BLaER1 (cell line): Measurements from ENCODE around the gene IFITM1.
"Not testable (repeated sequence)": the region's sequence is repeated elsewhere in the genome, so short reads cannot be mapped to it uniquely, and the experiment has no call there.

Source experiments
- H3K27ac ChIP-seq: shearing (Covaris generic); formaldehyde crosslinking; 2 replicates; pipeline ENCODE4 v1.8.1; 2022
- H3K27me3 ChIP-seq: shearing (Covaris generic); formaldehyde crosslinking; 2 replicates; pipeline ENCODE4 v1.8.1; 2022
- H3K36me3 ChIP-seq: shearing (Covaris generic); formaldehyde crosslinking; 2 replicates; pipeline ENCODE4 v1.8.1; 2022
- H3K4me1 ChIP-seq: shearing (Covaris generic); formaldehyde crosslinking; 2 replicates; pipeline ENCODE4 v1.8.1; 2022
- H3K4me2 ChIP-seq: shearing (Covaris generic); formaldehyde crosslinking; 2 replicates; pipeline ENCODE4 v1.8.1; 2022
- H3K4me3 ChIP-seq: shearing (Covaris generic); formaldehyde crosslinking; 2 replicates; pipeline ENCODE4 v1.8.1; 2022
- H3K9ac ChIP-seq: shearing (Covaris generic); formaldehyde crosslinking; 2 replicates; pipeline ENCODE4 v1.8.1; 2022
- H3K9me3 ChIP-seq: shearing (Covaris generic); formaldehyde crosslinking; 2 replicates; pipeline ENCODE4 v1.8.1; 2022
- H4K20me1 ChIP-seq: shearing (Covaris generic); formaldehyde crosslinking; 2 replicates; pipeline ENCODE4 v1.8.1; 2022
- Cebpa-rat ChIP-seq: shearing (Covaris generic); IDR thresholded peaks from 2 replicates; pipeline ENCODE4 v1.8.1; 2022

The IFITM1 gene

GRCh38 chr11:311013-311748 is 2.7 kb upstream of the IFITM1 start:
- H3K27me3 ChIP-seq, H3K27ac ChIP-seq, H4K20me1 ChIP-seq, H3K9ac ChIP-seq, H3K36me3 ChIP-seq, H3K9me3 ChIP-seq: not testable (repeated sequence)
- Histone ChIP-seq H3K4me1 (peaks cover 73% of the 10 kb centered on the region), H3K4me2 (peak overlapping the region; percentile 85), H3K4me3 (0 out of 2 replicates have a peak overlapping the region, but pooled peaks have one; percentile 39)

- Histone ChIP-seq H3K27me3 (no peaks in the 10 kb centered on the region), H3K9ac (0 out of 2 replicates have a peak overlapping the region, but pooled peaks have one; percentile 15), H3K4me2 (peak overlapping the region; percentile 85), H3K4me3 (no peak overlapping the region), H4K20me1 (no peaks in the 10 kb centered on the region), H3K27ac (peak overlapping the region; percentile 9), H3K4me1 (peaks cover 73% of the 10 kb centered on the region), H3K9me3 (no peaks in the 10 kb centered on the region), H3K36me3 (peaks cover 10% of the 10 kb centered on the region)
- TF ChIP-seq Cebpa-rat, result no peak
These were observed 1.6 kb upstream of the IFITM1 start for GRCh38 chr11:312092-312816.

GRCh38 chr11:313304-313786 is 495 bp upstream of the IFITM1 start:
- TF ChIP-seq Cebpa-rat, result no peak
- peak overlapping the region; percentile 86 for H3K27ac ChIP-seq
- no peaks in the 10 kb centered on the region for H4K20me1 ChIP-seq
- H3K9ac ChIP-seq, result peak overlapping the region; percentile 75
- peaks cover 68% of the 10 kb centered on the region for H3K4me1 ChIP-seq
- H3K9me3 ChIP-seq, result no peaks in the 10 kb centered on the region
- H3K4me2 ChIP-seq, result peak overlapping the region; percentile 85
- H3K36me3 ChIP-seq, result peaks cover 10% of the 10 kb centered on the region
- H3K4me3 ChIP-seq, result peak overlapping the region; percentile 70
- no peaks in the 10 kb centered on the region for H3K27me3 ChIP-seq

DNA sequence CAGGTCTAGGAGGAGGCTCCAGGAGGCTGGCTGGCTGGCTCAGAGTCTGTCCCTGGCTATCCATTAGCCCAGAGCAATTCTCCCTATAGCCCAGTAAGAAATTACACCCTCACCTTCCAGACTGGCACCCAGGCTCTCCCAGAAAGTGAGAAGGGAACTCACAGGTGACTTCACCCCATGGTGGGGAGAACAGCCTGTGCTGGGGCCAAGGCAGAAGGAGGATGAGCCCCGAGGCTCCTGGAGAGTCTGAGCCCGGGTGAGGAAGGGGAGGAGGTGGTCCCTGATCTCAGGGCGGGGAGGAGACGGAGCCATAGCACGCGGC is 675 bp downstream of the IFITM1 start:
- H3K27me3 ChIP-seq, H3K36me3 ChIP-seq, H3K9me3 ChIP-seq, H4K20me1 ChIP-seq: not testable (repeated sequence)
- Histone ChIP-seq H3K4me1 (peaks cover 66% of the 10 kb centered on the region), H3K4me3 (peak overlapping the region; percentile 70), H3K27ac (peak overlapping the region; percentile 86), H3K4me2 (peak overlapping the region; percentile 85), H3K9ac (peak overlapping the region; percentile 75)

DNA sequence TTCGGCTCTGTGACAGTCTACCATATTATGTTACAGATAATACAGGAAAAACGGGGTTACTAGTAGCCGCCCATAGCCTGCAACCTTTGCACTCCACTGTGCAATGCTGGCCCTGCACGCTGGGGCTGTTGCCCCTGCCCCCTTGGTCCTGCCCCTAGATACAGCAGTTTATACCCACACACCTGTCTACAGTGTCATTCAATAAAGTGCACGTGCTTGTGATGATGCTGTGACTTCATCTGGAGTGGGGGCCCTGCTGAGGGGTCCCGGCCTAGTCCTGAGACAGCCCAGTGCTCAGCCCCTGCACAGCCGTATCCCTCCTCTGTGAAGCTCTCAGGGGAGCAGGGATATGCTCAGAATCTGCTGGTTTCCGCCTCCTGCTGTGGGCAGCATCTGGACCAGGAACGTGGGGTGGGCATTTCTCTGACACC is 1.2 kb downstream of the IFITM1 start:
- peak overlapping the region; percentile 70 for H3K4me3 ChIP-seq
- TF ChIP-seq Cebpa-rat, result no peak
- H4K20me1 ChIP-seq, result no peaks in the 10 kb centered on the region
- H3K4me2 ChIP-seq, result peak overlapping the region; percentile 85
- no peaks in the 10 kb centered on the region for H3K27me3 ChIP-seq
- H3K27ac ChIP-seq, result peak overlapping the region; percentile 86
- H3K9me3 ChIP-seq, result no peaks in the 10 kb centered on the region
- H3K36me3 ChIP-seq, result peaks cover 10% of the 10 kb centered on the region
- H3K9ac ChIP-seq, result peak overlapping the region; percentile 75
- H3K4me1 ChIP-seq, result peaks cover 64% of the 10 kb centered on the region

GRCh38 chr11:315516-315994 is 1.7 kb downstream of the IFITM1 start:
- H4K20me1 ChIP-seq, result no peaks in the 10 kb centered on the region
- no peaks in the 10 kb centered on the region for H3K27me3 ChIP-seq
- H3K27ac ChIP-seq, result peak overlapping the region; percentile 86
- no peaks in the 10 kb centered on the region for H3K9me3 ChIP-seq
- H3K36me3 ChIP-seq, result peaks cover 10% of the 10 kb centered on the region
- H3K4me1 ChIP-seq, result peaks cover 68% of the 10 kb centered on the region
- no peak for TF ChIP-seq Cebpa-rat
- H3K4me3 ChIP-seq, result peak overlapping the region; percentile 70
- H3K9ac ChIP-seq, result peak overlapping the region; percentile 75
- H3K4me2 ChIP-seq, result peak overlapping the region; percentile 85

DNA sequence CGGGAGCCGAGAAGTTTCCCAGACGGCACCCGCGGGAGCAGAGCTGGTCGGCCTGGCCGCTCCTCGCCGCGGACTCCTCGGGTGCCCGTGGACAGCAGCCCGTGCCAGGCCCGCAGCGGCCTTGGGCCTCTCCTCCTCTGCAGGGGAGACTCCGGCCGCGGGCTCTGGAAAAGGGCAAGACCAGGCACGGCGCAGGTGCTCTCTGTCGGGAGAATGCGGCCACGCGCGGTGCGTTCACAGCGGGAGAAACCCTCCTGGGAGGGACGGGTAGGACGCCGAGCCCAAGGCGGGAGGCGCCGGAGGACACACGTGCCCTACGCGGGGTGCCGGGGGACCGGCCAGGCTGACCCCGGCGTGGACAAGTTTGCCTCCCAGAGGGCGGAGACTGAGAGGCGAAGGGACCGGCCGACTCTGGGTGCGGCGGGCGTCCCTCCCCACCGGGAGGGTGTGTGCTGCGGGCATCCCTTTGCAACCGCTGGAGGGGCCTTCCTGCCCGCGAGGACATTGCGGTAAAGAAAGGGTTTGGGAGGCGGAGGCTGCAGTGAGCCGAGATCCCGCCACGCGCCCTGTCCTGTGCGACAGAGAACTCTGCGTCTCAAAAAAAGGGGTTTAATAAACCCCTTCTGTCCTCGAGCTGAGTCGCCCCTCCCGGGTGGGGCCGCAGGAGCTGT is 2.3 kb downstream of the IFITM1 start:
- Histone ChIP-seq H3K27ac (peak overlapping the region; percentile 86; the same call in 1 of the 2 replicates), H3K9me3 (no peaks in the 10 kb centered on the region), H4K20me1 (no peaks in the 10 kb centered on the region), H3K27me3 (no peaks in the 10 kb centered on the region), H3K4me3 (peak overlapping the region; percentile 70; the same call in 1 of the 2 replicates), H3K4me1 (peaks cover 72% of the 10 kb centered on the region), H3K4me2 (peak overlapping the region; percentile 85), H3K36me3 (peaks cover 10% of the 10 kb centered on the region), H3K9ac (no peak overlapping the region)
- TF ChIP-seq Cebpa-rat, result no peak

GRCh38 chr11:316891-317301 is 3.1 kb downstream of the IFITM1 start:
- H3K27ac ChIP-seq, result no peak overlapping the region
- H3K27me3 ChIP-seq, result no peaks in the 10 kb centered on the region
- H3K9me3 ChIP-seq, result no peaks in the 10 kb centered on the region
- H4K20me1 ChIP-seq, result no peaks in the 10 kb centered on the region
- H3K9ac ChIP-seq, result no peak overlapping the region
- peaks cover 66% of the 10 kb centered on the region for H3K4me1 ChIP-seq
- TF ChIP-seq Cebpa-rat, result no peak
- H3K4me2 ChIP-seq, result peak overlapping the region; percentile 85; the same call in 1 of the 2 replicates
- H3K36me3 ChIP-seq, result peaks cover 10% of the 10 kb centered on the region
- no peak overlapping the region for H3K4me3 ChIP-seq

DNA sequence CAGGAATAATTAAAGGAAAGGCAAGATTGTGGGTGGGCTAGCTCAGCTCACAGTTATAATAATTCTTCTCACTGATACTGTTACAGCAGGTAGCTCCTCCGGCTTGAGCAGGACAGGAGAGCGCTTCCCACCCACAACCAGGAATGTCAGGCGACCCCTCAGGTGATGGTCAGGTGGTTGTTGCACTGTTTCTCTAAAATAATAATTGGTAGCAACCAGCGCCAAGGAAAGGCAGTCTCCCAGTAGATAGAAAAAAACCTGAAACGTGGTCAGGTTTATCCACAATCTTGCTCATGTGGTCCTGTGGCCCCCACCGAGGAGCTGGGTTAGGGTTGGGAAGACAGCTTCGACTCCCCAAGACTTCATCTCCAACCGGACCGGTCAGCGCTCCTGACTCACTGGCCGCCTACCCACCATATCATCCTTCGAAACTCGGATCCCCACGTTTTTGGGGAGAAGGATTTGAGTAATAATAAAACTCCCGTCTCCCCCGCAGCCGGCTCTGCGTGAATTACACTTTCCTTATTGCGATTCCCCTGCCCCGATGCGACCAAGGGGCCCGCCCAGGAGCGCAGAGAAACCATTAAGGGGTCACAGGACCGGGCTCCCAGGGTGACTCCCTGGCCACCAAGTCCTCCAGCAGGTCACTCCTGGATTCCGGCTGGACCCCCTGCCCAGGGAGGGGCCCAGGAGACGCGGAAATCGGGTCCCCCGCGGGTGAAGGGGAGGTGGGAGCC is 4.0 kb downstream of the IFITM1 start:
- H3K27ac ChIP-seq, H3K9me3 ChIP-seq, H3K4me3 ChIP-seq, H3K36me3 ChIP-seq, H3K4me2 ChIP-seq, H4K20me1 ChIP-seq, H3K9ac ChIP-seq, H3K27me3 ChIP-seq: not testable (repeated sequence)
- peaks cover 56% of the 10 kb centered on the region for H3K4me1 ChIP-seq

- H3K36me3 ChIP-seq, H3K27me3 ChIP-seq, H4K20me1 ChIP-seq, H3K9me3 ChIP-seq: not testable (repeated sequence)
- peak overlapping the region; percentile 69; the same call in 1 of the 2 replicates for H3K27ac ChIP-seq
- H3K4me2 ChIP-seq, result peak overlapping the region; percentile 75
- H3K4me1 ChIP-seq, result peaks cover 51% of the 10 kb centered on the region
- H3K9ac ChIP-seq, result peak overlapping the region; percentile 68
- H3K4me3 ChIP-seq, result peak overlapping the region; percentile 63
These were observed 4.7 kb downstream of the IFITM1 start for GRCh38 chr11:318405-319120.

DNA sequence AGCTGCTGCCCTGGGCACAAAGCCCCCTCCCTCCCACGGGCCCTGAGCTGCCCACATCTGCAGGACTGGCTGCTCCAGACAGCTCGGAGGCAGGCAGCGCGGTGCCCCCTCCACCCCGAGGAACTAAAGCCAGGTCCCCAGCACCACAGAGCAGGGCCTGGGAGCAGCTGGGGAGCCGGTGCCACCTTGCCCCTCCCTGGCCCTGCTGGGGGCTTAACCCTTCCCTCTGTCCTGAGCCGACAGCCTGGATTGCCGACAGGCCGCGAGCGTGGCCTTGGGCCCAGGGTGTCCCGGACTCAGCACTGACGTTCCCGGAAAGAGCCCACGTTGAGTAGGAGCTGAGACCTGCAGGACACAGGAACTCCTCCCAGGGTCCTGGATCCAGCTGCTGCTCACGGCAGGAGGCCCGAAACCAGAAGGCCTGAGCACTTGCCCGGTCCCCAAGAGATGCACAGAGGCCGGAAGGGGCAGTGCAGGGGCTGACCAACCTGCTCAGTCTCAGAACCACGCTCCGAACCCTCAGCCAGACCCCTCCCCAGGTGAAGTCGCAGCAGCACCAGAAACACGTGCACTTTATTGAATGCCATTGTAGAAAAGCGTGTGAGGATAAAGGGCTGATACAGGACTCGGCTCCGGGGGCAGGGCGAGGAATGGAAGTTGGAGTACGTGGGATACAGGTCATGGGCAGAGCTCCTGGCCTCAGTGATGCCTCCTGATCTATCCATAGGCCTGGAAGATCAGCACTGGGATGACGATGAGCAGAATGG is 5.5 kb downstream of the IFITM1 start:
- not testable (repeated sequence) for H3K27me3 ChIP-seq, H4K20me1 ChIP-seq, H3K9me3 ChIP-seq, H3K36me3 ChIP-seq
- peaks cover 55% of the 10 kb centered on the region for H3K4me1 ChIP-seq
- peak overlapping the region; percentile 68 for H3K9ac ChIP-seq
- H3K4me2 ChIP-seq, result peak overlapping the region; percentile 75
- peak overlapping the region; percentile 63 for H3K4me3 ChIP-seq
- peak overlapping the region; percentile 69; the same call in 1 of the 2 replicates for H3K27ac ChIP-seq

DNA sequence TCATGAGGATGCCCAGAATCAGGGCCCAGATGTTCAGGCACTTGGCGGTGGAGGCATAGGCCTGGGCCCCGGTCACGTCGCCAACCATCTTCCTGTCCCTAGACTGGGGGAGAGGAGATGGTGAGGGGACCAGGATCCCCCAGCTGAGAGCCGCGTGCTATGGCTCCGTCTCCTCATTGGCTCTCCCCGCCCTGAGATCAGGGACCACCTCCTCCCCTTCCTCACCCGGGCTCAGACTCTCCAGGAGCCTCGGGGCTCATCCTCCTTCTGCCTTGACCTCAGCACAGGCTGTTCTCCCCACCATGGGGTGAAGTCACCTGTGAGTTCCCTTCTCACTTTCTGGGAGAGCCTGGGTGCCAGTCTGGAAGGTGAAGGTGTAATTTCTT is 6.0 kb downstream of the IFITM1 start:
- H3K4me3 ChIP-seq, result peak overlapping the region; percentile 63; the same call in 1 of the 2 replicates
- H3K4me1 ChIP-seq, result peaks cover 58% of the 10 kb centered on the region
- H3K9ac ChIP-seq, H3K27ac ChIP-seq, H4K20me1 ChIP-seq, H3K9me3 ChIP-seq, H3K36me3 ChIP-seq, H3K27me3 ChIP-seq: not testable (repeated sequence)
- peak overlapping the region; percentile 76 for H3K4me2 ChIP-seq
